EL (cell line): ENCODE results near the gene C1QTNF8.

Source experiments
- DNase-seq: peaks from one replicate; pipeline ENCODE4 v3.0.0-alpha.2; 2016

The C1QTNF8 gene

DNA sequence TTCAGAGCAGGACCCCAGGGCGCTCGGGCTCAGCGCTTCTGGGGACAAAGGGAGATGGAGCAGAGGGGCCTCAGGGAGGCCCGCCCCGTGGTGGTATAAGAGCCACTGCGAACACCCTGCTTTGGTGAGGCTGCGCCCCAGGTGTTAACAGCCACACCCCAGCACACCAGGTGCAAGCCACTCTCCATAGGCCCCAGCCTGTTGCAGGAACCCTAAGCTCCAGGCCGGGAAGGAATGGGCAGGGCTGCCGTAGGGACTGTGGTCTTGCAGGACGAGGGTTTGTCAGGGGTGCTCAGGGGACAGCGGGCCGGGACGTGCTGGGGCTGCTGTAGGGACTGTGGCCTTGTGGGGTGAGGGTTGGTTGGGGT is 40.5 kb downstream of the C1QTNF8 start:
- DNase-seq = no peak

DNA sequence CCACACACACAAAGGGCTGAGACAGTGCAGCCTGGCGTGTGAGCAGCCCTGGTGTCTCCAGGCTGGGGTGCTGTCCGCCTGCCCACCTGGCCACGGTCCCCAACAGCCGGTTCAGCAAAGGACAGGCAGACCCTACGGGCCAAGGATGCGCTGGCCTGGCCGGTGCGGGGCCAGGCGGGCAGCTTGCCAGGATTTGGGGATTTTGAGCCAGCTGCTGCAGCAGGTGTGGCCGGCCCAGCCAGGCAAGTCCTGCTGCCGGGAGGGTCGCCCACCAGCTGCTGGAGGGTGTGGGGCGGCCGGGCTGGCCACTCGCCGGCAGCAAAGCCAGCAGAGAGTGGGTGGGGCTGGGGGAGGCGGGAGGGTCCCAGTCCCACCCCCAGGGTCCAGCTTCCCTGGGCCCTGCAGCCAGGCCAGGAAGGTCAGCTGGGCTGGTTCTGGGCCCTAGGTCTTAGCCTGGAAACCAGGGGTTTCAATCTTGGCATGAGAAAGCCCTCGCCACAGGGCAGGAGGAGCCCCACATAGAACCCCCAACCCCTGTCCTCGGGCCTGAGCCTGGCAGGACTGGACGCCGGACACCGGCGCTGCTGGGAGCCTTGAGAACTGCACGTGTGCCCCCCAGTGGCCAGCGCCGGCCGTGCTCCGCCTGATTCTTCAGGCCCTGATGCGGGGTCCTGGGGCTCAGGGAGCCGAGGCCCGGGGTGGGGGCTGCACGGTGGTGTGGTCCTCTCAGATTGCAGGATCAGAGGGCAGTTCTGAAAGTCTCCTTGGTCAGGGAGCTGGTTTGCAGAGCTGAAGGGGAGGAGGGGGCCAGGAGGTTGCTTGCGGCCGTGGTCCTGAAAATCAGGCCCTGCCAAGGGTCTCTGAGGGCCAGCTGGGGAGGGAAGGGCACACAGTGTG is 41.1 kb downstream of the C1QTNF8 start:
- peak; percentile 38 for DNase-seq

DNA sequence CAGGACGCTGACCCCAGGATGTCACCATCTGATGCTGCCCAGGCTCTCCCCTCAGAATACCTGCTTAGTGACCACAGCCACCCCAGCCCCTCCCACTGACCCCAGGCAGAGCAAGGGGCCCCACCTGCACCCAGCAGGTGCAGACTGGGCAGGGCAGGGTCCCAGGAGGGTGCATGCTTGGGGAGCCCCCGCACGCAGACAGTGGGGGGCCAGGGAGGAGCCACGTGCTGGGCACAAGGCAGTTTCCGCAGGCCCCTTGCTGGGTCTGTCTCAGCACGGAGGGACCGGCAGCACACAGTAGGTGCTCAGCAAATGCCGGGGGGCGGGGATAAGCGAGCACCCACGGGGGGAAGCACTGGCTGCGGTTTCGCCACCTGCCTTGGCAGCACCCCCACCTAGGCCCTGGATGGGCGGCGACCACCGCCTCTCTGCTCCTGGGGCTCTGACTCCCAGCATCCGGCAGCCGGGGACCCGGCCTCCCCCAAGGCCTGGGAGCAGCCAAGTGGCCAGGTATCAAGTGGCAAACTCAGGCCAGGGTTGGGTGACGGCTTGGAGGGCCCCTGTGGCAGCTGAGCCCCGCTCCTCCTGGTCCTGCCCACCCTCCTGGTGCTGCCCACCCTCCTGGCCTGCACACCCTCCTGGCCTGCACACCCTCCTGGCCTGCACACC is 42.2 kb downstream of the C1QTNF8 start:
- no peak for DNase-seq

DNA sequence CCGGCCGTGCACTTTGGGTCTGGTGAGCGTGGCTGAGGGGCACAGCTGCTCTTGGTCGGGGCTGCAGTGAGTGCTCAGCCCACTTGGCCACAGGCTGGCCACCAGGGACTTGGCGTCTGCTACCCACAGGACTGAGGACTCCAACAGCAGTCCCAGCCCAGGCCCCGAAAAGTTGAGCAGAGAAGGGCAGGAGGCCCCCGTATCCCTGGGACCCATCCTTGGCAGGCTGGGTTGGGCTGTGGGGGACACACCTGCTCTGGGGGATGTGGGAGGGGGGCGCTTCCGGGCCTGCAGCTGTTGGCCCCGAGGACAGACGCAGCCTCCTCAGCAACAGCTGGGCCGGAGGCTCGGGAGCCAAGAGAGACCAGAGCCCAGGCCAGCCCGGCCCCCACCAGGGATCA is 42.9 kb downstream of the C1QTNF8 start:
- DNase-seq = no peak

DNA sequence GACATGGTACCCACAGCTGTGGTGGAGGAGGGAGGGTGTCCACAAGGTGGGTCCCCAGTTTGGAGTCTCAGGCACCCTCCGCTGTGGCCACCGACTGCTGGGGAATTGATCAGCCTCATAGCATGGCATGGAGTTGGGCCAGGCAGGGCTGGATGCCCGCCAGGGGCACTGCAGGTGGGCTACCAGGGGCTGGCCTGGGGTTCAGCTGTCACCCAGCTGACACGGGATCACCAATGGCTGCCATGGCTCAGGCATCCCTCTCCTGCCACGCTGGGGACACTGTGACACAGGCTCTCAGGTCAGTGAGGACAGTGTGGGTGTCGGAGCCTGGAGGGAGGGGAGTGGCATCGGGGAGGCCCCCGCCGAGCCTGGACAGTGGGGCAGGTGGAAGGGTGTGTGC is 43.3 kb downstream of the C1QTNF8 start:
- no peak for DNase-seq

DNA sequence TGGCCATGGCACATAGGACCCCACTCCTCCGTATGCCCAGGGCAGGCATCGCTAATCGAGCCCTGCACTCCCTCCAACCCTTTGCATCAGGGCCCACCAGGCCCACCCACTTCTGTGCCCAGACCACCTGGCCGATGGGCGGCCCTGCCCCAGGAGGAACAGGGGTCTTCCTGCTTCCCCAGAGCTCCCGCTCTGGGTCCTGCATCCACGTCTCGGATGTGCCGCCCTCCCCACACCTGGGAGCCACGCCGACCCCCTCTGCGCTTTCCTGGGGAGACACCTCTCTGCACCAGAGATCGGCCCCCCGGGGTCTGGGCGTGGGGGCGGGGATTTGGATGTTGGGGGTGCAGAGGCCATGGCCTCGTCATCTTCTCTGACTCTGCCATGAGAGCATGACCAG is 44.6 kb downstream of the C1QTNF8 start:
- DNase-seq = no peak

DNA sequence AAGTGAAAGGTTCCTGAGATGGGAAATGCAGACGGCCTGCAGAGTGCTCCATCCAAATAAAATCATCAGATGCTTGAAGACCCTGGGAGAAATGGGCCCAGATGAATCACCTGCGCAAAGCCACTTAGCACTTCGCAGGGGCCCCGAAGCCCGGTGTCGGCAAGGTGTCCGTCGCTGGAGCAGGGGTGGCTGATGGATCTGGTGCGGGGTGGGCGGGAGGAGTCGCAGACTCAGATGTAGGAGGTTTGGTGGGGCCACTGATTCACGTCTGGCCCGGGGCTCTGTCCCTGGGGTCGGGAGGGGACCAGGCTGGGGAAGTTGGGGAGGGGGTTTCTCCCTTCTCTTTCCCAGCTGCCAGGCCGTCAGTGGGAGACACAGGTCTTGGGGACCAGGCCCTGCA is 45.1 kb downstream of the C1QTNF8 start:
- no peak for DNase-seq

DNA sequence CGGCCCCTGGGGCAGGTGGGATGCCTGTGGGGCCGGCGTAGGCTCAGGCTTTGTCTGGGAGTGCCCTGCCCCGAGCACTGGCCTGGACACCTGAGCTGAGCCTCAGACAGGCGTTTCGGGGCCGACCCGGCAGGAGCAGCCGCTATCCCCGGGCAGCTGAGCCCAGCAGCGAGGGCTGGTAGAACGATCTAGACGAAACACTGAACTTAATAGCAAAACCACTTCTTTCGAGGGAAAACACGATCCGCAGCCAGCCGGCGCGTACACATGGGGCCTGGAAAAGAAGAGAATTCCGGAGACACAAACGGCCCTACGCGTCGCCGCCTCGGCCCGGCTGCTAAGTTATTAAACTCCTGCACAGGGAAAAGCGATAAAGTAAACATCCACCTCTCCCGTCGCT is 45.5 kb downstream of the C1QTNF8 start:
- no peak for DNase-seq

DNA sequence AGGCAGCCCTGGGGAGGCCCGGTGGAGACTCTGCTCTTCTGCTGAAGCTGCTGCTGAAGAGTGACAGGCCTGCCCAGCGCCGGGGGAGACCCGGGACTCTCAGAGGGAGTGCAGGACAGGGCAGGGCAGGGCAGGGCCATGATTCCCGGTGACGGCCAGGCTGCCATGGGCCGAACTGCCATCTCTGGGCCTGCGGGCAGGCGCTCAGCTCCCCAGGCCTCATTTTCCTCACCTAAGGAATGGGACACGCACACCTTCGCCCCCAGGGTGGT is 46.1 kb downstream of the C1QTNF8 start:
- DNase-seq = no peak

DNA sequence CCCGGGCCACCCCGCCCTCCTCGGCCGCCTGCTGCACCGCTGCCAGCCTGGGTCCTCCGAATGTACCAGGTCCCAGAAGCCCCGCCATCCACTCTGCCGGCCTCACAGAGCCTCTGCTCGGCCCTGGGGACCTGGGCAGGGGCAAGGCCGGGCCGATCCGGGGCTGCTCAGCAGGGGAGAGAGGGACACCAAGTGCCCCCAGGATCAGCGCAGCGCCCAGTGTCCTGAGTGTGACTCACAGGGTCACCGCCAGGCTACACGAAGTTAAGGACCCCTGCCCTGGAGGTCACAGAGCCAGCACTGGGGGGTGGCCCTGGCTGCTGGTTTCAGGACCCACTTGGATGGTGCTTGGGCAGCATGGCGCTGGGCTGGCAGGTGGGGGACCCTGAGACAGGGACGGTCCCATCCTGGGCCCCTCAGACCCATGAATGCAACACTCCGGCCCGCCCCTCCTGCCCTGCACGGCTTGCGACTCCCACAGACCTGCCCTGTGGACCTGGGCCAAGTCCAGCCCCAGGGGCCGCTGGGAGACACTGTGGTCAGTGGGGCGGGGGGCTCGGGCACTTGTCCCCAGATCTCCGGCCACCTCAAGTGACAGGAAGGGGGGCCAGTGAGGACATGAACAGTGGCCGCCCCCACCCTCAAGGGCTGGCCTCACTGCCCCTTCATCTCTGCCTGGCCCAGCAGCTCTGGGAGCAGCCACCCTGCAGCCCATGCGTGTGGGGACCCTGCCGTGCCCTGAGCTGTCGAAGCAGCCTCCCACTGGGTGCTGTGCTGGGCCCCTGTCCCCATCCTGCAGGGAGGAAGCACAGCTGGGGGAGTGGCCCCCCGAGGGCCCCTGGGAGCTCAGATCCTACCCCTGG is 46.7 kb downstream of the C1QTNF8 start:
- DNase-seq = no peak

DNA sequence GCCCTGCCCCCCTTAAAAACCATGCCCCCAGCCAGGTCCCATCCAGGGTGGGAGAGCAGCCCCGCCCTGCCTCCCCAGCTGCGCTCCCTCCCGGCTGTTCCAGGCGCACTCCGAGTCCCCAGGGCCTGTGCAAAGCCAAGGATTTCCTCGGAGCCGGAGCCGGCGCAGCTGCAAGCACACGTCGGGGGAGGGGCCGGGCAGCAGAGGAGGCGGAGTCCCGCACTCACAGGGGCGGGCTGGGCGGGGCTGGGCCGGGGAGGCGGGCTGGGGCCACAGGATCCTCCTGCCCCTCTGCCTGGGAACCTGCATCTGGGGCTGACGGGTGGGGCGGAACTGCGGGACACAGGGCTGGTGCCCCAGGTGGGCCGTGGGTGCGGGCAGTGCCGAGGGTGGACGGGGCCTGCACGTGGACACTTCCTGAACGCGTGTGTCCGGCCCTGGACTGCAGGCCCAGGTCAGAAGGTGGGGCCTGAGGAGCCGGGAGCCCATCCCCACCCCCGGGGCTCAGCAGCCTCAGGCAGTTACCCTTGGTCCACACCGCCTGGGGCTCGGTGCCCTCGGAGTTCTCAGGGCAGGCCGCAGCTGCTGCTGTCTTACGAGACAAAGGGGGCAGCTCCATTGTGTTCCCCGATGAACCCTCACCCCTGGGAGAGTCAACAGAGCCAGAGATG is 47.5 kb downstream of the C1QTNF8 start:
- peak; percentile 13 for DNase-seq

DNA sequence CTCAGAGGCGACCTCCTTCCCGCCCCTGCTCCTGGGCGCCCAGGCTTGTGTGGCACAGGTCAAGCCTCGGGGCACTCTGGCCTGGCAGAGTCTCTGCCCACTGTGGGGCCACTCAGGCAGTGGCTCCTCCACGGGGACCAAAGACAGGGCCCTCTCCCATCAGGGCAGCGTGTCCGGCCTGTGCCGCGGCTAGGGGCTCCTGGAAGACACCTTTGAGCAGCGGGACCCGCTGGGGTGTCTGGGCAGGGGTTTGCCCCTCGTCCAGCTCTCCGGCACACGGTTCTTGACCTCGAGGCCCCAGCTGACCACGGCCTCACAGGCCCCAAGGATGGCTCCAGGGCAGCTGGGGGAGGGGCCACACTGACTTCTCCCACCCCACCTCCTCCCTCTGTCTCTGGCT is 48.2 kb downstream of the C1QTNF8 start:
- no peak for DNase-seq

DNA sequence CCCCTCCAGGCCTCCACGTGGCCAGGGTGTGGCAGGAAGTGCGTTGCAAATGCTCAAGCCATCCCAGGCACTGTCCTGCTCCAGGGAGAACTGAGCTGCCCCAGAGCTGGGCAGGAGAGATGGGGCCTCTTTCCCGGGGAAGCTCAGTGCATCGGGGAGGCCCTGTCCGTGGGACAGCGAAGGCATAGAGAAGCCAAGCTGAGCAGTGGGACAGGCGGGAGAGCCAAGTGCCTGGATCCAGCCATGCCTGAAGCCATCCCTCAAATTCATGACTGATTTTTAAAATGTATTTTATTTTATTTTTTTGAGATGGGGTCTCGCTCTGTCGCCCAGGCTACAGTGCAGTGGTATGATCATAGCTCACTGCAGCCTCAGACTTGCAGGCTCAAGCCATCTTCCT is 48.9 kb downstream of the C1QTNF8 start:
- DNase-seq = no peak

DNA sequence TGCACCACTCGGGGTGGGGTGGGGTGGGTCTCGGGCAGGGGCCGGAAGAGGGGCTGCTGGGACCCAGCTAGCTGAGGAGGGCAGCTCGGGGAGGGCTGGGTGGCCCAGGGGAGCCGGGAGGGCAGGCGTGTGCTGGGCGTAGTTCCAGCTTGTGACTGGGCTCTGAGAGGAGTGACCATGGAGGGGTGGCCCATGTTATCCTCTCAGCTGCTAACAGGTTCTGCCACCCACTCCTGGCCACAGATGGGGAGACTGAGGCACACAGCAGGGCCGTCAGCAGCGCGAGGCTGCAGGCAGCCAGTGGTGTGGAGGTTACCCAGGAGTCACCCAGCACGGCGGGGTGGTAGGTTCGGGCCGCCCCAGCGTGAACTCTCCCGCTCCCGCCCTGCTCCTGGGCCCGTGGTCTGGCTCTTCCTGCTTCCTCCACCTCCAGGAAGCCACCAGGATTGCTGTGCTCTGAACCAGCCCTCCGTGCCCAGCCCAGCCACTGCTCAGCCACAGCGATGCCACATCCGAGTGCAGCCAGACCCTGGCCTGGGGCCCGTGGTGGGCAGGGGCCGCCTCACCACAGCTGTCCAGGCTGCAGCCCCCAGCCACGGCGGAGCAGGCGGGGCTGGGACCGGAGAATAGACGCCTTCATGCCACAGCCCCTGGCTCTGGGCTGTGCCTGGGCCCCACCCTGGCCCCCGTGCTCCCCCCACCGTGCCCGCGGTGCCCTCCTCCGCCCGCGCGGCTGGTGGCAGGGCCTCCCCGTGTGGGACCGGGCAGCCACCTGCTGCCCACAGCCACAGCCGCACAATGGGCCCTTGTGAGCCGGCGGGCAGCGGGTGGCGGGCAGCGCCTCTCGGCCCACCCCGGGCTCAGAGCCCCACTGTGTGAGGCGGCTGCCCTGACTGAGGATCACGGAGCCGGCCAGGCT is 49.8 kb downstream of the C1QTNF8 start:
- no peak for DNase-seq

DNA sequence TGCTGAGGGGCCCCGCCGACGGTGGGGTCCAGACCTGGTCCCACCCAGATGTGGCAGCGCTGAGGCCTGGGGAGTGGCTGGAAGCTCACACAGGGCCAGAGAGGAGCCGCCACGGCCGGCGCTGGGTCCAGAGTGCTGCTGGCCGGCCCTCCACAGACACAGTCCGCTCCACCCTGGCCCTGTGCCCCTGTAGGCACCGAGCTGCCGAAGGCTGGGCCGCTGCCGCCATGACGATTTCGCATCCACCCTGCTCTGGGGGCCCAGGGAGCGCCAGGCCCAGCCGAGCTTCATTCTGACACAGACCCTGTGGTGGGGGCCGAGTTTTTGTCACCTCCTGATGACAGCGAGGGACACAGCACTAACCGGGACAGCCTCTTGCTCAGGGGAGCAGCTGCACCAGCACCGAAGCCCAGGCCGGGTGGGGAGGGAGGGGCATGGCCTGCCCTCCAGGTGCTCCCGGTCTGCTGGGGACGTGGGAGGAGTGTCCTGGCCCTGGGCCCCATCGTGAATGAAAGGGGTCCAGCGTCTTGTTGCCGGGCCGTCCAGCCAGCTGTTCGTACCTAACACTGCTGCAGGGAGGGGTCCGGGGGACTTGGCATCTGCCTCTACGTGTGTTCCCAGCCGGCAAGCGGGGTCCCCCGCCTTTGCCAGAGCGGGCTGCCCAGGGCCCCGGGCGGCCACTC is 50.6 kb downstream of the C1QTNF8 start:
- DNase-seq = no peak

DNA sequence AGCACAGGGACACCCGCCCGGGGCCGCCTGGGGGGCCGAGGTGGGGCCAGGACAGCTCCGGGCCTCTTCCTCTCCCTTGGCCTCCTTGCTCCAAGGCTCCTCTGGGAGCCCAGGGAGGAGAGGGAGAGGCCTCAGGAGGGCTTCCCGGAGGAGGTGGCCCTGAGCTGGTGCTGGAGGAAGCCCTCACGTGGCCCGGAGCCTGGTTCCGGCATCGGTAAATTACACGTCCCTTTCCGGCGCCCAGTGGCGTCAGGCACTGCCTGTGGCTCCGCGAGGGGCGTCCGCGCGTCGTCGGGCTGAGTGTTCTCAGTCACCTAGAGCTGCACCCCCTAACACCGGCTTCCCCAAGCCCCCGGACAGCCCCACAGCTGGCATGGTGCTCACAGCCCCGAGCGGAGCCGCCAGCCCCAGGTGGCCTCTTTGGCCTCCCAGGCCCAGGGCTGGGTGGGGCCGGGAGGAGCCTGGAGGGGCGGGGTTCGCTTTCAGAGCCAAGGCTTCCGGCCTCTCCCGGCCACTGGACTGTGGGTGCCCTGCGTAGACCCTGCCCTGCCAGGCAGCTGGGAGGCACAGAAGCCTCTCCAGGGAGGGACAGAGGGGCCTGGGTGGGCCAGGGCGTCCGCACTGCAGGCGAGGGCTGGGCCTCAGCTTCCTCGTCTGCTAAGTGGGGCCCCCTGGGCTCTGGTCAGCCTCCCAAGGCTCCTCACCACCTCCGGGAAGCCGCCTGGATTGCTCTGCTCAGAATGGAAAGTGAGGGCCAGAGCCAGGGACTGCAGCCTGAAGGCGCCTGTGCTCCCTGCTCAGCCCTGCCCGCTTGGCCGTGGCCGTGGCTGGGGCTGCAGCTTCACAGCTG is 51.4 kb downstream of the C1QTNF8 start:
- DNase-seq = no peak

DNA sequence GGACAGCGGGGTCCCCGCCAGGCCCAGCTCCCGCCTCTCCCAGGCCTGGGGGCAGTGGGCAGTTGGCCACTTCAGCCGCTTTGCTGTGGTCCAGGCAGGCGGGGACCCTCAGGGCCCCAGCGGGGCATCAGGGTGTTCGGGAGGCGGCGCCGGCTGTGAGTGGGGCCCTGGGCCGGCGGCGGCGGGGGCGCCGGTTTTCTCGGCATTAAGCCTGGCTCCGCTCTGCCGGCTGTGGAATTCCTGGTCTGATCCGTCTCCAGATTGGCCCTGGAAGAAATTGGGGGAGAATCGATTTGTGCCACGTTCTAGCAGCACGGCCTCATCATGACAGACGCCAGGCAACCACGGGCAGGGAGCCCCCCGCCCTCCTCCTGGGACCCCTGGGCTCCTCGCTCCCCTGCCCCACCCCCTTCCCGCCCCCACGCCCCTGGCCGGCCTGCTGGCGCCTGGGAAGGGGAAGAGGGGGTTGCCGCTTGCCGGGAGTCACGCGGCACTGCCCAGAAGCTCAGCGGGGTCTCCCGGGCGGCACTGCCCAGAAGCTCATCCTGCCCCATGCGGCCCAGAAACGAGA is 52.1 kb downstream of the C1QTNF8 start:
- no peak for DNase-seq

DNA sequence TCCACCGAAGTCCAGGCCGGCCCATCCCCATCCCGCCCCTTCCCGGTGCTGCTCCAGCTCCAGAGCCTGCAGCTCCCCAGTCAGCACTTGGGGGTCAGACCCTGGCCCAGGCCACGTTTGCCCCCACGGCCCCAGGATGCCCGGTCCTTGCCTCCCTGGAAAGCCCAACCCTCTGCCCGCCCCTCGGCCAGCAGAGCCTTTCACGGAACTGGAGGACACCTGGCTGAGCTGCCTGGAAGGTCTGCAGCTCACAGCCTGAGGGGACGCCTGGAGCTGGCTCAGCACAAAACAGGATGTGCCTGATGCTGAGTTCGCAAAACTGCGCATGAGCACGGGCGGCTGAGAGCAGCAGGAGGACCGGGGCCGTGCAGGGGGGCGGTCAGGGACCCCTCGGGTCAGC is 53.2 kb downstream of the C1QTNF8 start:
- no peak for DNase-seq

DNA sequence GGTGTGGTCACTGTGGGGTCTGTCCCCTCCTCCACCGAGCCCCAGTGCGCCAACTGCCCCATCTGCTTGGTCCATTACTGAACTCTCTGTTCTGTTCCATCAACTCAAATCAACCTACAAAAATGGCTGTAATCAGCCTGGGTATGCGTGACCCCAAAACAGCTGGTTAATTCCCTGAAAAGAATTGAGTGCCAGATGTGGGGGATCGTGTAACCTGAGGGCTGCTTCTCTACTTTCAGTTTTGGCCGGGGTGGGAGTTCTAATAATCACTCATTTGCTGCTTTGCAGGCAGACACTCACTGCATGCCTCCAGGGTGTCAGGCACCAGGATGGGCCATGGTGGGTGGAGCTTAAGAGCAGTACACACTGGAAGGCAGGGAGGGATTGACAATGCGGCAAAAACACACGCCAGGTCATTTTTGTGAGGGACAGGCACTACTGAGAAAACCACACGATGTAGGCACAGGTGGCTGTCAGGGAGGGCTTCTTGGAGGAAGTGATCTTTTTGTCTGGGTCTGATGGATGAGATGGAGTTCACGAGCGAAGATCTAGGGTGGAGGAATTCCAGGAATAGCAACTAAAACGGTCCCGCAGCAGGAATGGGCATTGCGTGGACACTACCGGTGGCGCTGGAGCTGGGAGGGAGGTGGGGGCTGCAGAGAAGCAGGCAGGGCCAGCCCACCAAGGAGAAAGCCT is 53.8 kb downstream of the C1QTNF8 start:
- DNase-seq = no peak

DNA sequence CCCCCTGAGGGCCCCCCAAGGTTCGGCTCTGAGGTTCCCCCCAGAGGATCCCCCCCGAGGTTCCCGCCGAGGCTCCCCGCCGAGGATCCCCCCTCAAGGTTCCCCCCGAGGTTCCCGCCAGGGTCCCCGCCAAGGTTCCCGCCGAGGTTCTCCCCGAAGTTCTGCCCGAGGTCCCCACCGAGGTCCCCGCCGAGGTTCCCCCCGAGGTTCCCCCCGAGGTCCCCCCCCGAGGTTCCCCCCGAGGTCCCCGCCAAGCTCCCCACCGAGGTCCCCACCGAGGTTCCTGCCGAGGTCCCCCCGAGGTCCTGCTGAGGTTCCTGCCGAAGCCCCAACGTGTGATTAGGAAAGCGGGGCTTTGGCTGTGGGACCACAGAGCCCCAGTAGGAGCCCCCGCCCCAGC is 55.7 kb downstream of the C1QTNF8 start:
- no peak for DNase-seq
